Hematopoietic multipotent progenitor cell treated with erythropoietin and hydrocortisone succinate and interleukin-3 and kit ligand, for 17 days (in vitro differentiated cells): Measurements from ENCODE around the gene VAMP5.
"Not testable (repeated sequence)": the region's sequence is repeated elsewhere in the genome, so short reads cannot be mapped to it uniquely, and the experiment has no call there.

Experiments
- DNase-seq: peaks from one replicate; pipeline ENCODE4 v3.0.0-alpha.2; 2015; ENCODE audit warnings: low spot score

The VAMP5 gene

GRCh38 chr2:85550486-85550885 lies 33.7 kb upstream of the VAMP5 start:
- no peak for DNase-seq

DNA sequence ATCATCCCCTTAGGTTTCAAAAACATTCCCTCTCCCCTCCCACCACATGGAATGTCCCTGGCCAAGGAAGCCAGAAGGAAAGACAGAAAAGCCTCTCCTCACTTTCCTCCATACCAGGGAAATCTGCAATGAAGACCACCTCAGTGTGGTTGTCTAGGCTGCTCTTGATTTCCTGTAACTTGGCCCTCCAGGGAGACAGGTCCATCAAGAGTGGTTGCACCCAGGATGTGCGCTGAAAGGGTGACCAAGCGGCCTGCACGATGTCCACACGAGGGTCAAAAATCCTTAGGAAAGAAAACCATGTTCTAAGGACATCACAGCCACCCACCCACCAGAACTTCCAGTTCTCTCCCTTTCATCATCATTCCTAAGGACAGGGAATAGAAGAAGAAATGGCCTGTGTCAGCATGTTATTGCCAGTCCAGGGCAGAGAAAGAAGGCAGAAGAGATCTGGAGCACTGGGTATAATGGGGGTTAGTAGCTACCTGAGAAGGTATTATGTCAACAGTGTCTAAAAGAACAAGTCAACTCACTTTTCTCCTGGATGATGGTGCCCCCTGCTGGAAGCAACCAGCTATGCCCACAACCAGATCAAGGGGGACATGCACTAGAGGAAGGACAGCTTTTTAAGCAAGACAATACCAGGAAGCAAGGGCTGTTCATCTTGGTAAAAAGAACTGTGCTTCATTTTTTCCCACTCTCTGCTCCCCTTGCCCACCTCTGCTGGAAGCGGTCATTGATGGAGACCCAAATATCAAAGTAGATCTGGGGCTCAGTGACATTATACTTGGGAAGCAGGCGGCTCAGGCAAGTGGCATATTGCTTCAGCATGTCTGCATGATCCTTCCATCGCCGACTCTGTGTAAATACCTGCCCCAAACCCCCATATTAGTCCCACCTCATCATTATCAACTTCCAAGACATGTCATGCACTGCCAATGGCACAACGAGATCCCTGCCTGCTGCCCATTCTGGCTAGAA lies 32.2 kb upstream of the VAMP5 start:
- peak; percentile 92 for DNase-seq

GRCh38 chr2:85553184-85553583 lies 31.0 kb upstream of the VAMP5 start:
- no peak for DNase-seq

DNA sequence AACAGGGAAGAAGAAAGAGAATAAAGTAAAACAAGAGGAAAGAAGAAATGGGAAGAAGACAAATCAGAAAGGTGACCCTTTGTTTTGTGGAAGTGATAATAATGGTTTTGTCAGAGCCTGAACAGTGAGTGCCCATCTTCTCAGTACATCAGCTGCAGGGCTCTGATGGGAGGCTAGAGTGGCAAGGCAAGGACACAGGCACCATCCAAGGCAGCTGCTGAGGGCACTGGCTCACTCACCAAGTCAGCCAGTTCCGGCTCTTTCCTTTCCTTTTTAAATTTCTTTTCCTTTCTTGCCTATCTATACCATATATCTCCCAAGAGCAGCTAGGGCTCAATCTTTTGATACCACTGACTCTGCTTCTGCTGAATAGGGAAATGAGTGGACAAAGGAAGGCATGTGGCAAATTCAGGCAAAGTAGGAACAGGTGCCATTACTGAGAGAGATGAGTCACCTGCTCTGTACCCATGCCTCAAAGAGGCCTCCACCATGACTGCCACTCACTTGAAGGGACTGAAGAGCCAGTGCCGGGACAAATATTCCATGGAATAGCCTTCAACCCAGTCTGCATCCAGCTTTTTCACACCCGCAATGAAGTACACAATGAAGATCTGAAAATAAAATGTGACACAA lies 29.1 kb upstream of the VAMP5 start:
- no peak for DNase-seq

GRCh38 chr2:85557130-85557529 lies 27.1 kb upstream of the VAMP5 start:
- no peak for DNase-seq

DNA sequence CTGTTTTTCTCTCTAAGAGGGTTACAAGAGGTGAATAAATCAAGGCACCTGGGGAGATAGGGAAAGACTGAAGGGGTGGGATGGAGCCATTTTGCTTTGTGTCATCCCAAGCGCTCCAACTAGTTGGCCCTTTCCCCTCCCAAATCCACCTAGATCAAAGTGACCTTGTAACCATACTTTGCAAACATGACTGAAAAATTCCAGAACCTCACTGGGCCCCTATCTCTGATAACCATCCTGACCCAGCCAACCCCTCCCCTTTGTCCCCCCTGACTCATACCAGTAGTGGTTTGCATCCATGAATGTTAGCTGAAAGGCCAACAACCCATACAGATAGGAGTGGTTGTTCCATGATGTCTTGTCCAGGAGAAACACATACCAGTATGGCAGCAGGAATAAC lies 26.1 kb upstream of the VAMP5 start:
- DNase-seq = no peak

- DNase-seq = not testable (repeated sequence)
Measured at GRCh38 chr2:85560403-85560726, 23.9 kb upstream of the VAMP5 start.

GRCh38 chr2:85560812-85561279 lies 23.4 kb upstream of the VAMP5 start:
- no peak for DNase-seq

DNA sequence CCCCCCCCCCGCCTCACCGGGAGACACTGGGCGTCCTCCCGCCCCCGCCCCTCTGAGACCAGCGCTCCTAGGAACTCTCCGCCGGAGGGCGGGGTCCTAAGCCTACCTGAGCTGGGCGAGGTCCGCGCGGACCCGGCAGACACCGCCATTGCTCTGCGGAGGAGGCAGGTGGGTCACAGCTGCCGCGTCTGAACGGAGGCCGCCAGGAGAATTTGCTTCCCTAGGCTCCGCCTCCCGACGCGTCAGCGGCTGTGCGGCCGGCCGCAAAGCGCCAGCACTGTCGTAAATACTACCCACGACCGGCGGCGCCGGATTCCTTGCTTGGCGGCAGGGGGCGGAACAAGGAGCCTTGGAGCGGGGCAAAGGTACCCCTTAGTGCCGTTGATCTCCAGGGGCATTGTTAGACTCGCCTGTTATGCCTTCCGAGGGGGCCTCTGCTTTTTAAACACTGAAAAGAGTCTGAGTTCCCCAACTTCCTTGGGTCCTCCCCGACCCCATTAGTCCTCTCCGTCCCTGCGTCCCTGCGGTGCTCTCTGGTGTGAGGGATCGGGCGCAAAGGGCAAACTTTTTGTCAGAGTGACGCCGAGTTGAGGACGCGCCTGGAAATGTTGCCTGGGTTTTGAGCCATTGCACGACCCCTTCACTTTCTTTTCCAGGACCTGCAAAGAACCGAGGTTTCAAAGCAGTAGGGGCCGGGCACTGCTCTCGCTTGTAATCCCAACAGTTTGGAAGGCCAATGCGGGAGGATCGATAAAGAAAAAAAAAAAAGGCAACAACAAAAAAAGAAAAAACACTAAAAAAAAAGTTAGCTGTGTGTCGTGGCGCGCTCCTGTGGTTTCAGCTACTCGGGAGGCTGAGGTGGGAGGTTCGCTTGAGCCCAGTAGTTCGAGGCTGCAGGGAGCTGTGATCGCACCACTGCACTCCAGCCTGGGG lies 22.7 kb upstream of the VAMP5 start, which contains the start of gene GGCX:
GGCX (minus strand) TSS at position 214 of the 933 bp plus-strand sequence; CDS start at position 149, 65 bp downstream.
- peak; percentile 92 for DNase-seq

DNA sequence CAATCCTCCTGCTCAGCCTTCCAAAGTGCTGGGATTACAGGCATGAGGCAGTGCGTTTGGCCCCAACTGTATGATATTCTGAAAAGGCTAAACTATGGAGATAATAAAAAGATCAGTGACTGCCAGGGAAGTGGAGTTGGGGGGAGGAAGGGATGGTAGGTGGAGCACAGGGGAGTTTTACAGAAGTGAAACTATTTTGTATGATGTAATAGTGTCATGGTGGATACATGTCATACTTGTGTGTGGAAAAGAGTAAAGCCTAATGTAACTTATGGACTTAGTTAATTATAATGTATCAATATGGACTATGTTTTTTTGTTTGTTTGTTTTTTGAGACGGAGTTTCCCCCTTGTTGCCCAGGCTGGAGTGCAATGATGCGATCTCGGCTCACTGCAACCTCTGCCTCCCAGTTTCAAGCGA lies 20.1 kb upstream of the VAMP5 start:
- DNase-seq = no peak

GRCh38 chr2:85566265-85566664 lies 18.0 kb upstream of the VAMP5 start:
- DNase-seq = no peak

- no peak for DNase-seq
Measured at GRCh38 chr2:85575739-85576138, 8.5 kb upstream of the VAMP5 start.

DNA sequence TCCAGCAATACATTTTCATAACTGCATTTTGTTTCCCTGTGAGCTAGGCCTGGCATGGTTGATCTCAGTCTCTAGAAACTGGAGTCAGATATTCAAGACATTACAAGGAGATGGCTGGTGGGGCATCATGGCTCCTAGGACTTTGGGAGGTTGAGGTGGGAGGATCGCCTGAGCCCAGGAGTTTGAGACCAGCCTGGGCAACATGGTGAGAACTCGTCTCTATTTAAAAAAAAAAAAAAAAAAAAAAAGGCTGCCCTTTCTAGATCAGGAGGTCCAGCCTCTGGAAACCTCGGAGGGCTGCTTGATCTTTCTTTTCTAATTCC lies 7.2 kb upstream of the VAMP5 start:
- DNase-seq = no peak

DNA sequence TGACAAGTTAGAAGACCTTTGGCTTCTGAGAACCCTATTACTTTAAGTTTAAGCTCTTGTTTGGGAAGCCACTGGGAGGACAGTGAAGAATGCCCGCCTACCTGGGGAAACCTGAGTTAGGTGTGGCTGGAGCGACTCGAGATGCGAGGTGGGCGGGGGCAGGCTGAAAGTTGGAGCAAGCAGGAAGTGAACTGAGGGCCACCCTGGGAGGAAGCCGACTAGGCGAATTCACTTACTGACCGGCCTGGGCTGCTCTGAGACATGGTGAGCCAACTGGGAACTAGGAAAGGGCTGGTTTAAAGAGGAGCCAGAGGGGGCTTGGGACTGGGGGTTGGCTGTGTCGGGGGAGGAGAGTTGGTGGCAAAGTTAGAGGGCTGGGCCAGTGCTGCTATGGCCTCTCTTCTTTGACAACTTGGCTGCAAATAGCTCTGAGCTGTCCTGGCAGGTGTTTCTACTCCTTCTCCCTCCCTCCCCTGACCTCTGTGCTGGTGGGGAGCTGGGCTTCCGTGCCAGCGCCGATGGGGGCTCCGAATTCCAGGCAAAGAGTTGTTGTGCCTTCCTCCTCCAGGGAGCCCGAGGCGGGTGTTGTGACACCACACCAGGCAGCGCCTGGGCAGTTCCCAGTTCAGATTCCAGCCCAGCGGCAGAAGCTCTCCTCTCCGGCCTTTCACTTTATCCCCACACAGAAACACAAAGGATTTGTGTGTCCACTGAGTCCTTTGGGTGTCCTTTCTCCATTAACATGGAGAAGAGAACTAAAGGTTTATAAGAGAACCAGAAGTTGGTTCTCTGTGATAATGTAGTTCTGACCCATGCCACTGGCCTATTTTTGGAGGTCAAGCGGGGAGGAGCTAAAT lies 6.6 kb upstream of the VAMP5 start, which contains the start of gene VAMP8:
VAMP8 (plus strand) TSS at position 201 of the 857 bp plus-strand sequence; CDS start at position 262, 61 bp downstream.
- DNase-seq = peak; percentile 46

- peak; percentile 18 for DNase-seq
Measured at GRCh38 chr2:85578243-85579180, 5.7 kb upstream of the VAMP5 start.

DNA sequence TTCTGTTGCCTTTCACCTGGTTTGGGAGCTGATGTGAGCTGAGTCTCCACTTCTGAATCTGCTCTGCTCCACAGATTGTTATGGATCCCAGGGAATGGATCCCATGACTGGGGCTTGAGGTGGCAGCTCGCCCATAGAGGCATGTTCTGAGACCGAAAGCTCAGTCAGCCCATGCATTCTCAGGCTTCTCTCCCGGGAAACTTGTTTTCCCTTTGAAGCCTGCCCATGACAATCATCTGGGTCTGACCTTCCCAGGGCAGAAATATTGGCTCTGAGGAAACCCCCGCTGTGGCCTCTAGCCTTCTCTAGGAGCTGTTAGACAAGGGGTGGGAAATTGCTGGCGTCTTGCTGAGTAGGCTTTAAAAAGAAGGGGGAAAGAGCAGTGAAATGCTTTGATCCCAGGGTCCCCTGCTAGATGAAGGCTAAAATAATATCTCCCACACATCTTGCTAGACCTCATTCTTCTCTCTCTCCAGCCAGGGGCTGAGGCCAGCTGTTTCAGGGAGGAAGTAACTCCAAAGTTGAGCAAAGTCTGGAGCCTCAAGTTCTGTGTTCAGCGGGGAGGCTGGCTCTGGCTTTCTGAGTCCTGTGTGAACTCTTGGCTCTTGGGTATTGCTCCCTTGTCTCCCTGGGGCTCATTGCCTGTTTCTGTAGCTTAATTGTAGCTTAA lies 4.8 kb upstream of the VAMP5 start:
- DNase-seq = no peak

DNA sequence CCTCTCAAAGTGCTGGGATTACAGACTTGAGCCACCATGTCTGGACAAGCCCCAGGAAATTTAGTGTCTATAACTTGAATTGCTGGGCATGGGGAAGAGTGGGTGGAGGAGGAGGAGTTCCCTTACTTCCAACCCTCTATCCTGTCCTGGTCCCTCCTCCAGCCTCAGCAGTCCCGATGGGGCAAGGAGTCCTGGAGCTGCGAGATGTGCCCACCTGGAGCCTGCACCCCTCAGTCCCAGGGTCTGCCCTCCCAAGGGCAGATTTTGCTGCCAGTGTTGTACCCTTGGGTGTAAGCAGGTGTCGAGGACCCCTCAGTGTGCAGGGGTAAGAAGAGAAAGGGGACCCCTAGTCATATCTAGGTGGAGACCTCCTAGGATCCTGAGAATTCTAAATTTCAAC lies 4.0 kb upstream of the VAMP5 start:
- no peak for DNase-seq

- no peak for DNase-seq
Measured at GRCh38 chr2:85582492-85582891, 1.7 kb upstream of the VAMP5 start.

DNA sequence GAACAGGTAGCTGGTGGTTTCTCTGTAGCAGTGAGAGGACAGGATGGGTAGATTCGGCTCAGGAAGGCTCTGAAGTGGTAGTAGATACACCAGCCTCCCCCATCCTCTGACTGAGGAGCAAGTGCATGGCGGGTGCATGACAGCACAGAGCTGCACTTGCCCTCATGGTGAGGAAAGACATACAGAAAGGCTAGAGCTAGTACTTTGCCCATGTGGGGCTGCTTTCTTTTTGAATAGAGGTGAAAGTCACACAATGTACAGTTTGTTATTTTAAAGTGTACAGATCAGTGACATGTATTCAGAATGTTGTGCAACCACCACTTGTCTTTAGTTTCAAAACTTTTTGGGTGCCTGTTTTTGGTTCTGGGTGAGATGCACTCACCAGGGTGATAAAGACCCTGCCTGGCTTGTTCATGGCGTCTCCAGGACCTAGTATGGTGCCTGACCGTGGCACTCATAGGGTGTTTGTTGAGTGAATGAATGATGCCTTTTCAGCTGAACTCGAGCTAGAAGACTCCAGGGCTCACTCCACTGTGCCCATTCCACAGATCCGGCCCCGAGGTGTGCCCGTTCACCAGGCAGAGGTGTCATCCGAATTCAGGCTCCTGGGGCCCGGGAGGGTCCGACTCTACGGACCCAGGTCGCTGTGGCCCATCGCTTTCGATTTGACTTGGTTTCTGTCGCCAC lies 421 bp upstream of the VAMP5 start:
- no peak for DNase-seq
